22Rv1 (cell line): ENCODE results near the gene KSR2.

Source experiments
- CTCF ChIP-seq: fragments of 450-650 bp; IDR thresholded peaks from 2 replicates; pipeline ENCODE4 v1.5.1; 2017; ENCODE audit warnings: mild to moderate bottlenecking
- ZFX ChIP-seq: fragments of 450-650 bp; IDR thresholded peaks from 2 replicates; pipeline ENCODE4 v1.6.1; 2017; ENCODE audit warnings: antibody characterized with exemption, borderline replicate concordance

- no peak for TF ChIP-seq CTCF
- TF ChIP-seq ZFX, result no peak
Measured at GRCh38 chr12:117412465-117413188, 556.2 kb downstream of the KSR2 start.
